Dendritic cell treated with granulocyte-macrophage colony-stimulating factor and Interleukin-4, amounts not matched to agents 40 ng/mL and 50 ng/mL, for 4 days (primary cell): ENCODE measurements around the gene RANGAP1.
"Not testable (repeated sequence)": the region's sequence is repeated elsewhere in the genome, so short reads cannot be mapped to it uniquely, and the experiment has no call there.

Experiments
- H3K27ac Mint-ChIP-seq: one replicate; pipeline ENCODE4 v1.8.0; 2022; ENCODE audit warnings: mild to moderate bottlenecking, mixed read lengths
- H3K27me3 Mint-ChIP-seq: one replicate; pipeline ENCODE4 v1.8.0; 2022; ENCODE audit warnings: mild to moderate bottlenecking, mixed read lengths
- H3K36me3 Mint-ChIP-seq: one replicate; pipeline ENCODE4 v1.8.0; 2022; ENCODE audit warnings: low read depth, mixed read lengths
- H3K4me1 Mint-ChIP-seq: one replicate; pipeline ENCODE4 v1.8.0; 2022; ENCODE audit warnings: low read depth, mixed read lengths
- H3K4me3 Mint-ChIP-seq: one replicate; pipeline ENCODE4 v1.8.0; 2022; ENCODE audit warnings: mild to moderate bottlenecking, moderate library complexity, mixed read lengths
- H3K9me3 Mint-ChIP-seq: one replicate; pipeline ENCODE4 v1.8.0; 2022; ENCODE audit warnings: mixed read lengths
- intact Hi-C: fragments of 100-400 bp; cut with micrococcal nuclease; formaldehyde crosslinking; loops from one replicate; pipeline ENCODE4 v1.15.0; 2022

The RANGAP1 gene

GRCh38 chr22:41260871-41261270, 25.1 kb downstream of the RANGAP1 start:
- Mint-ChIP-seq H3K27me3 (no peaks in the 10 kb centered on the region), H3K9me3 (no peaks in the 10 kb centered on the region), H3K4me1 (peaks cover 13% of the 10 kb centered on the region), H3K4me3 (no peak overlapping the region), H3K27ac (no peak overlapping the region), H3K36me3 (peaks cover 100% of the 10 kb centered on the region)
- intact Hi-C loops = no loop called here

- H3K9me3 Mint-ChIP-seq, H3K27ac Mint-ChIP-seq, intact Hi-C loops, H3K27me3 Mint-ChIP-seq, H3K4me3 Mint-ChIP-seq: not testable (repeated sequence)
- Mint-ChIP-seq H3K4me1 (peaks cover 12% of the 10 kb centered on the region), H3K36me3 (peaks cover 100% of the 10 kb centered on the region)
These were observed 26.2 kb downstream of the RANGAP1 start for GRCh38 chr22:41259756-41260155.

- peaks cover 100% of the 10 kb centered on the region for H3K36me3 Mint-ChIP-seq
- H3K4me1 Mint-ChIP-seq = peaks cover 18% of the 10 kb centered on the region
- H3K4me3 Mint-ChIP-seq = no peak overlapping the region
- no peak overlapping the region for H3K27ac Mint-ChIP-seq
- H3K9me3 Mint-ChIP-seq = no peaks in the 10 kb centered on the region
- no peaks in the 10 kb centered on the region for H3K27me3 Mint-ChIP-seq
- intact Hi-C loops = no loop called here
These were observed 28.3 kb downstream of the RANGAP1 start for GRCh38 chr22:41257696-41258095.

- intact Hi-C loops = no loop called here
- Mint-ChIP-seq H3K36me3 (peaks cover 100% of the 10 kb centered on the region), H3K27ac (no peak overlapping the region), H3K4me3 (no peak overlapping the region), H3K27me3 (no peaks in the 10 kb centered on the region), H3K9me3 (no peaks in the 10 kb centered on the region), H3K4me1 (peaks cover 11% of the 10 kb centered on the region)
These were observed 29.4 kb downstream of the RANGAP1 start for GRCh38 chr22:41256254-41257253.

GRCh38 chr22:41254230-41254629, 31.8 kb downstream of the RANGAP1 start:
- H3K27me3 Mint-ChIP-seq = no peaks in the 10 kb centered on the region
- H3K4me3 Mint-ChIP-seq = no peak overlapping the region
- peaks cover 100% of the 10 kb centered on the region for H3K36me3 Mint-ChIP-seq
- H3K4me1 Mint-ChIP-seq = peaks cover 11% of the 10 kb centered on the region
- H3K9me3 Mint-ChIP-seq = no peaks in the 10 kb centered on the region
- peak overlapping the region; percentile 33 for H3K27ac Mint-ChIP-seq
- intact Hi-C loops = no loop called here

GRCh38 chr22:41252365-41252764, 33.6 kb downstream of the RANGAP1 start:
- Mint-ChIP-seq H3K9me3 (no peaks in the 10 kb centered on the region), H3K27me3 (no peaks in the 10 kb centered on the region), H3K27ac (no peak overlapping the region), H3K4me3 (no peak overlapping the region), H3K4me1 (peaks cover 11% of the 10 kb centered on the region), H3K36me3 (peaks cover 100% of the 10 kb centered on the region)
- intact Hi-C loops = no loop called here

- peaks cover 9% of the 10 kb centered on the region for H3K4me1 Mint-ChIP-seq
- no peak overlapping the region for H3K27ac Mint-ChIP-seq
- no peaks in the 10 kb centered on the region for H3K27me3 Mint-ChIP-seq
- intact Hi-C loops = no loop called here
- no peak overlapping the region for H3K4me3 Mint-ChIP-seq
- H3K9me3 Mint-ChIP-seq = no peaks in the 10 kb centered on the region
- H3K36me3 Mint-ChIP-seq = peaks cover 100% of the 10 kb centered on the region
These were observed 35.9 kb downstream of the RANGAP1 start for GRCh38 chr22:41250127-41250526.

GRCh38 chr22:41249442-41249841, 36.5 kb downstream of the RANGAP1 start:
- Mint-ChIP-seq H3K27me3 (no peaks in the 10 kb centered on the region), H3K36me3 (peaks cover 97% of the 10 kb centered on the region), H3K27ac (no peak overlapping the region), H3K4me1 (peaks cover 4% of the 10 kb centered on the region), H3K9me3 (no peaks in the 10 kb centered on the region), H3K4me3 (no peak overlapping the region)
- intact Hi-C loops = no loop called here

GRCh38 chr22:41248758-41249157, 37.2 kb downstream of the RANGAP1 start:
- H3K4me3 Mint-ChIP-seq = no peak overlapping the region
- H3K4me1 Mint-ChIP-seq = no peaks in the 10 kb centered on the region
- H3K27me3 Mint-ChIP-seq = no peaks in the 10 kb centered on the region
- no peaks in the 10 kb centered on the region for H3K9me3 Mint-ChIP-seq
- intact Hi-C loops = no loop called here
- no peak overlapping the region for H3K27ac Mint-ChIP-seq
- H3K36me3 Mint-ChIP-seq = peaks cover 90% of the 10 kb centered on the region

GRCh38 chr22:41248314-41248713, 37.7 kb downstream of the RANGAP1 start:
- H3K4me1 Mint-ChIP-seq = no peaks in the 10 kb centered on the region
- H3K36me3 Mint-ChIP-seq = peaks cover 86% of the 10 kb centered on the region
- intact Hi-C loops = no loop called here
- no peaks in the 10 kb centered on the region for H3K27me3 Mint-ChIP-seq
- H3K4me3 Mint-ChIP-seq = no peak overlapping the region
- no peak overlapping the region for H3K27ac Mint-ChIP-seq
- no peaks in the 10 kb centered on the region for H3K9me3 Mint-ChIP-seq

- intact Hi-C loops = no loop called here
- Mint-ChIP-seq H3K4me1 (no peaks in the 10 kb centered on the region), H3K27me3 (no peaks in the 10 kb centered on the region), H3K4me3 (no peak overlapping the region), H3K36me3 (peaks cover 82% of the 10 kb centered on the region), H3K27ac (no peak overlapping the region), H3K9me3 (no peaks in the 10 kb centered on the region)
These were observed 38.3 kb downstream of the RANGAP1 start for GRCh38 chr22:41247703-41248102.

GRCh38 chr22:41245917-41246499, 40.0 kb downstream of the RANGAP1 start:
- H3K36me3 Mint-ChIP-seq = peaks cover 68% of the 10 kb centered on the region
- no peaks in the 10 kb centered on the region for H3K27me3 Mint-ChIP-seq
- no peaks in the 10 kb centered on the region for H3K9me3 Mint-ChIP-seq
- no peaks in the 10 kb centered on the region for H3K4me1 Mint-ChIP-seq
- H3K27ac Mint-ChIP-seq = no peak overlapping the region
- no peak overlapping the region for H3K4me3 Mint-ChIP-seq
- intact Hi-C loops = no loop called here

- Mint-ChIP-seq H3K27me3 (peaks cover 6% of the 10 kb centered on the region), H3K4me3 (no peak overlapping the region), H3K27ac (no peak overlapping the region), H3K36me3 (peaks cover 41% of the 10 kb centered on the region), H3K9me3 (no peaks in the 10 kb centered on the region), H3K4me1 (peaks cover 9% of the 10 kb centered on the region)
- intact Hi-C loops = no loop called here
These were observed 42.6 kb downstream of the RANGAP1 start for GRCh38 chr22:41243361-41243760.

- H3K36me3 Mint-ChIP-seq = peaks cover 33% of the 10 kb centered on the region
- peaks cover 9% of the 10 kb centered on the region for H3K4me1 Mint-ChIP-seq
- no peak overlapping the region for H3K4me3 Mint-ChIP-seq
- no peak overlapping the region for H3K27ac Mint-ChIP-seq
- peaks cover 6% of the 10 kb centered on the region for H3K27me3 Mint-ChIP-seq
- H3K9me3 Mint-ChIP-seq = no peaks in the 10 kb centered on the region
- intact Hi-C loops = no loop called here
These were observed 43.4 kb downstream of the RANGAP1 start for GRCh38 chr22:41242396-41243117.
